Measurements from ENCODE around the gene EFR3B. TPM values are rescaled to one million over a fixed set of nuclear protein-coding genes. Genes with fewer than 3 reads are reported as not detected.

EFR3B gene
- total RNA-seq, 1 experiment from 2014 or later, result 7.0 TPM

GRCh38 chr2:25090801-25091200, 48.9 kb downstream of the EFR3B start:
- no peaks in the 10 kb centered on the region for H3K9me3 ChIP-seq (ENCODE audit: control insufficient read depth, low read depth, low read length)
- no peaks in the 10 kb centered on the region for H3K79me2 ChIP-seq (ENCODE audit: insufficient read depth, low read length)
- Mint-ChIP-seq H3K36me3 (ENCODE audit: insufficient read depth in 1 of 3, low read depth in 3 of 3) (peaks cover 7 to 30% (median 9%) of the 10 kb centered on the region in 3 experiments; a peak in 6 of 7 replicates), H3K4me1 (peaks cover 39 to 42% of the 10 kb centered on the region in 2 experiments), H3K27me3 (ENCODE audit: low read depth) (peaks cover 16% of the 10 kb centered on the region), H3K9me3 (no peaks in the 10 kb centered on the region), H3K4me3 (no peak overlapping the region), H3K27ac (no peak overlapping the region)
- H4K5ac ChIP-seq (ENCODE audit: insufficient read length, low read depth, low read length), result no peak overlapping the region
- no peak for DNase-seq
- H3K27me3 ChIP-seq (ENCODE audit: insufficient read depth, low read length), result no peaks in the 10 kb centered on the region; the same call in 1 of the 2 replicates
- H2BK15ac ChIP-seq (ENCODE audit: low read depth, low read length), result no peak overlapping the region
- no peak overlapping the region for H2BK12ac ChIP-seq (ENCODE audit: insufficient read length, low read depth, low read length)
- H3K4ac ChIP-seq (ENCODE audit: low read depth, low read length), result no peak overlapping the region
- peaks cover 7% of the 10 kb centered on the region; the same call in 1 of the 2 replicates for H3K4me1 ChIP-seq (ENCODE audit: insufficient read depth, low read length)
- H4K91ac ChIP-seq (ENCODE audit: insufficient read length, low read depth, low read length), result no peak overlapping the region
- no peak overlapping the region for H3K14ac ChIP-seq (ENCODE audit: insufficient read depth, low read length)
- H3K23ac ChIP-seq (ENCODE audit: insufficient read length, low read depth, low read length), result no peak overlapping the region
- no peak overlapping the region for H3K9ac ChIP-seq (ENCODE audit: extremely low read depth, insufficient read length, low read length)
- no peak overlapping the region for H2AFZ ChIP-seq (ENCODE audit: low read length)
- H3T11ph ChIP-seq (ENCODE audit: low read length), result no peak overlapping the region
- peaks cover 3% of the 10 kb centered on the region for H3K23me2 ChIP-seq (ENCODE audit: insufficient read length, low read depth, low read length, poor library complexity, severe bottlenecking)
- H3K18ac ChIP-seq (ENCODE audit: insufficient read length, low read depth, low read length), result no peak overlapping the region
- H4K20me1 ChIP-seq (ENCODE audit: control insufficient read depth, insufficient read depth, insufficient read length), result no peaks in the 10 kb centered on the region
- no peak overlapping the region for H3K56ac ChIP-seq (ENCODE audit: insufficient read length, low read depth, low read length)
- no peak overlapping the region for H2BK5ac ChIP-seq (ENCODE audit: insufficient read length, low read length)
- no peak overlapping the region for H2BK120ac ChIP-seq (ENCODE audit: low read depth, low read length, poor library complexity, severe bottlenecking)
- H2AK5ac ChIP-seq (ENCODE audit: insufficient read length, low read length), result no peak overlapping the region
- WGBS (ENCODE audit: extremely low coverage, insufficient read length, low lambda C conversion rate), result no CpG with 5 or more reads among the region's 8 CpGs
- no peak overlapping the region for H2BK20ac ChIP-seq (ENCODE audit: low read depth, low read length, poor library complexity, severe bottlenecking)
- H3K27ac ChIP-seq (ENCODE audit: insufficient read length, low read depth, low read length), result no peak overlapping the region
- H3K79me1 ChIP-seq (ENCODE audit: insufficient read depth, low read depth, low read length, poor library complexity, severe bottlenecking), result no peaks in the 10 kb centered on the region
- H3K4me2 ChIP-seq (ENCODE audit: insufficient read depth, insufficient read length, low read length), result no peak overlapping the region
- no peak overlapping the region for H4K8ac ChIP-seq (replicated peaks; ENCODE audit: insufficient read length, low read depth, low read length)
- TF ChIP-seq CTCF (conservative IDR thresholded peaks at IDR 0.05), result no peak
